OCI-LY7 (cell line): ENCODE data around the gene RGS4.

Source experiments
- CTCF ChIP-seq: fragments of 200-600 bp; sonication (generic); conservative IDR thresholded peaks from 2 replicates; pipeline ENCODE4 v1.5.1; 2014; ENCODE audit warnings: mild to moderate bottlenecking, antibody characterized with exemption, low read length, moderate library complexity, mixed read lengths
- EZH2phosphoT487 ChIP-seq: fragments of 200-600 bp; sonication (generic); IDR thresholded peaks from 2 replicates; pipeline ENCODE4 v1.6.1; 2018; ENCODE audit warnings: low read depth, borderline replicate concordance, mild to moderate bottlenecking, mixed run types, antibody characterized with exemption, low read length, moderate library complexity, mixed read lengths

GRCh38 chr1:163047951-163048659 lies 21.1 kb upstream of the RGS4 start:
- no peak for TF ChIP-seq CTCF
- no peak for TF ChIP-seq EZH2phosphoT487
